ENCODE data around the gene ECEL1.
"Not testable (repeated sequence)": the region's sequence is repeated elsewhere in the genome, so short reads cannot be mapped to it uniquely, and the experiment has no call there.

DNA sequence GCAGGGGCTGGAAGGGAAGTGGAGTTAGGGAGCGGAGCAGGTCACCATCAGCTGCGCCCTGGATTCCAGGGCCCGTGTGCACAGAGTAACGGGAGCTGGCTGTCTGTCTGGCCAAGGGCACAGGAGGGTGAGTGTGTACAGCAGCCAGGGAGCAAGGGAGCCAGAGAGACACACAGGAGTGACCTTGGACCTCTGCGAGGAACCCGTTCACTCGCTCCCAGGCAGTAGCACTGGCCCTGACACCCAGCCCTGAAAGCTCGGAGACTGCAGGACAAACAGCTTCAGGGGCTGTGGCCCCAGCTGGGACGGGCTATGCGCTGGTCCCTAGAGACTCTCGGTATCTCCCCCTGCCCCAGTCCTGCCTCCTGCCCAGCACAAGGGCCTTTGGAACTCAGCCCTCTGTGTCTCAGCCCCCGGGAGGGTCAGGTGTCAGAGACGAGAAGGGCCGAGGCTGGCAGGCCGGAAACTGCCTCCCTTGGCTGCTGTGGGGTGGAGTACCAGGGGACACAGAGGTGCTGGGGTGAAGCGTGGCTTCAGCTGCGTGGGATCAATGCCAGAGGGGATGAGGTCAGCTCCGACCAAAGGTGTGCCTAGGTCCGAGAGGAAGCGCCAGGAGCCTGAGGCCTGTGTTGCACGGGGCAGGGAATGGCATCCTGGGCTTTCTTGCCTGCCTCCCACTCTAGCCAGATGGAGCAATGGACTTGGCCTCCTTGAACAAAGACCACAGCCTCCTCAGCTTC, 43.8 kb downstream of the ECEL1 start:
- TF ChIP-seq, protein P1, sequence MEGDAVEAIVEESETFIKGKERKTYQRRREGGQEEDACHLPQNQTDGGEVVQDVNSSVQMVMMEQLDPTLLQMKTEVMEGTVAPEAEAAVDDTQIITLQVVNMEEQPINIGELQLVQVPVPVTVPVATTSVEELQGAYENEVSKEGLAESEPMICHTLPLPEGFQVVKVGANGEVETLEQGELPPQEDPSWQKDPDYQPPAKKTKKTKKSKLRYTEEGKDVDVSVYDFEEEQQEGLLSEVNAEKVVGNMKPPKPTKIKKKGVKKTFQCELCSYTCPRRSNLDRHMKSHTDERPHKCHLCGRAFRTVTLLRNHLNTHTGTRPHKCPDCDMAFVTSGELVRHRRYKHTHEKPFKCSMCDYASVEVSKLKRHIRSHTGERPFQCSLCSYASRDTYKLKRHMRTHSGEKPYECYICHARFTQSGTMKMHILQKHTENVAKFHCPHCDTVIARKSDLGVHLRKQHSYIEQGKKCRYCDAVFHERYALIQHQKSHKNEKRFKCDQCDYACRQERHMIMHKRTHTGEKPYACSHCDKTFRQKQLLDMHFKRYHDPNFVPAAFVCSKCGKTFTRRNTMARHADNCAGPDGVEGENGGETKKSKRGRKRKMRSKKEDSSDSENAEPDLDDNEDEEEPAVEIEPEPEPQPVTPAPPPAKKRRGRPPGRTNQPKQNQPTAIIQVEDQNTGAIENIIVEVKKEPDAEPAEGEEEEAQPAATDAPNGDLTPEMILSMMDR (IDR thresholded peaks at IDR 0.05; ENCODE audit: low read depth, low read length): not testable (repeated sequence)
- TF ChIP-seq EZH2phosphoT487 (IDR thresholded peaks at IDR 0.05; ENCODE audit: low read depth): not testable (repeated sequence)
